B cell (primary cell): ENCODE results near the gene TANGO6. TPM values are rescaled to one million over a fixed set of nuclear protein-coding genes. Genes with fewer than 3 reads are reported as not detected.

Experiments used
- ATAC-seq: fragments of 200-7000 bp; cut with Tn5 transposase; one replicate; pipeline ENCODE4 v1.10.0; 2021; ENCODE audit warnings: low read depth, mild to moderate bottlenecking, moderate number of reproducible peaks, moderate library complexity
- CTCF ChIA-PET: fragments of 350-600 bp; sonication (Branson Sonifier 250); formaldehyde crosslinking; loops from one replicate; lab custom pipeline; 2021; ENCODE audit warnings: antibody characterized with exemption, inconsistent platforms; lab: Charles Lee
- POLR2A ChIA-PET: fragments of 350-600 bp; sonication (Branson Sonifier 250); formaldehyde crosslinking; loops from one replicate; lab custom pipeline; 2021; ENCODE audit warnings: antibody characterized with exemption; lab: Charles Lee
- DNase-seq: peaks from one replicate; pipeline ENCODE4 v3.0.0; 2013
- H2AFZ ChIP-seq: 2 replicates; pipeline ENCODE4 v1.6.1; 2012; ENCODE audit warnings: mild to moderate bottlenecking, low read depth, low read length; ENCODE audit not compliant: insufficient read depth, poor library complexity, severe bottlenecking
- H3K27ac ChIP-seq, 2 donors: 1 replicate in 1 of 2; 2 replicates in 1 of 2; pipeline ENCODE4 v1.5.1; 2012 to 2013; ENCODE audit warnings: low read length in 2 of 2, mild to moderate bottlenecking in 2 of 2, moderate library complexity in 1 of 2
- H3K27me3 ChIP-seq, 4 experiments: fragments of 200-600 bp in 1 of 4; sonication (generic) in 1 of 4; replicated peaks in 1 of 4; 1 replicate in 2 of 4; 2 replicates in 2 of 4; pipeline versions ENCODE4 v1.6.1 to v1.7.0; 2013 to 2016; ENCODE audit warnings: low read length in 3 of 4, mild to moderate bottlenecking in 2 of 4, mixed read lengths in 1 of 4, moderate library complexity in 1 of 4; ENCODE audit not compliant: insufficient read depth in 4 of 4, control insufficient read depth in 3 of 4; ENCODE audit errors: control extremely low read depth in 1 of 4
- H3K36me3 ChIP-seq, 2 experiments: replicated peaks in 1 of 2; 1 replicate in 1 of 2; 2 replicates in 1 of 2; pipeline versions ENCODE4 v1.6.1 to v1.7.1; 2013; ENCODE audit warnings: low read length in 1 of 2; ENCODE audit not compliant: insufficient read depth in 2 of 2, control insufficient read depth in 1 of 2; ENCODE audit errors: control extremely low read depth in 1 of 2, extremely low read depth in 1 of 2
- H3K4me1 ChIP-seq, 2 donors: fragments of 200-600 bp in 1 of 2; sonication (generic) in 1 of 2; 1 replicate in 1 of 2; 2 replicates in 1 of 2; pipeline versions ENCODE4 v1.5.1 to v1.6.1; 2013 to 2017; ENCODE audit warnings: low read length in 2 of 2; ENCODE audit not compliant: control insufficient read depth in 2 of 2, insufficient read depth in 2 of 2
- H3K4me2 ChIP-seq: replicated peaks from 2 replicates; pipeline ENCODE3; 2012; ENCODE audit warnings: mild to moderate bottlenecking, low read depth, low read length; ENCODE audit not compliant: poor library complexity, severe bottlenecking
- H3K4me3 ChIP-seq, 5 experiments: fragments of 200-600 bp in 1 of 5; sonication (generic) in 1 of 5; 1 replicate in 3 of 5; 2 replicates in 2 of 5; pipeline versions ENCODE4 v1.5.1 to v1.7.0; 2011 to 2016; ENCODE audit warnings: low read length in 4 of 5, mild to moderate bottlenecking in 4 of 5, low read depth in 2 of 5, control low read depth in 1 of 5, moderate library complexity in 1 of 5; ENCODE audit not compliant: insufficient read depth in 1 of 5; ENCODE audit errors: control extremely low read depth in 1 of 5, extremely low read depth in 1 of 5
- H3K79me2 ChIP-seq: fragments of 200-600 bp; sonication (generic); one replicate; pipeline ENCODE4 v1.6.0; 2016; ENCODE audit warnings: low read length; ENCODE audit not compliant: control insufficient read depth, insufficient read depth
- H3K9ac ChIP-seq: fragments of 200-600 bp; sonication (generic); 2 replicates; pipeline ENCODE4 v1.6.1; 2017; ENCODE audit warnings: mild to moderate bottlenecking, low read length, moderate library complexity
- H3K9me3 ChIP-seq, 3 donors: one replicate each; pipeline versions ENCODE4 v1.6.1 to v1.7.1; 2013; ENCODE audit warnings: low read length in 2 of 3; ENCODE audit not compliant: control insufficient read depth in 2 of 3, insufficient read depth in 1 of 3; ENCODE audit errors: control extremely low read depth in 1 of 3
- H4K20me1 ChIP-seq: 2 replicates; pipeline ENCODE4 v1.6.0; 2012; ENCODE audit warnings: mild to moderate bottlenecking, low read length; ENCODE audit not compliant: insufficient read depth, control insufficient read depth, poor library complexity, severe bottlenecking
- H3K27ac Mint-ChIP-seq: one replicate; pipeline ENCODE4 v1.8.0; 2021; ENCODE audit warnings: mixed read lengths
- H3K27me3 Mint-ChIP-seq: one replicate; pipeline ENCODE4 v1.8.0; 2021; ENCODE audit warnings: mixed read lengths
- H3K4me1 Mint-ChIP-seq: one replicate; pipeline ENCODE4 v1.8.0; 2021; ENCODE audit warnings: mixed read lengths
- H3K4me3 Mint-ChIP-seq: one replicate; pipeline ENCODE4 v1.8.0; 2021; ENCODE audit warnings: mixed read lengths
- H3K9me3 Mint-ChIP-seq: one replicate; pipeline ENCODE4 v1.8.0; 2022; ENCODE audit warnings: mixed read lengths; ENCODE audit not compliant: insufficient read depth
- CTCF ChIP-seq: fragments of 200-600 bp; IDR thresholded peaks from one replicate; pipeline ENCODE4 v1.8.0; 2022; ENCODE audit warnings: antibody characterized with exemption, mild to moderate bottlenecking
- EZH2 ChIP-seq: IDR thresholded peaks from 2 replicates; pipeline ENCODE4 v1.6.1; 2012; ENCODE audit warnings: borderline replicate concordance, low read depth, mild to moderate bottlenecking, moderate library complexity, low read length; ENCODE audit not compliant: insufficient read depth, poor library complexity, severe bottlenecking
- WGBS: methylation state at CpG from one replicate; pipeline ENCODE4 v1.1.5; 2013; ENCODE audit warnings: missing lambda C conversion rate; ENCODE audit not compliant: insufficient coverage; 5-methylcytosine and 5-hydroxymethylcytosine counted together
- intact Hi-C: fragments of 100-400 bp; cut with micrococcal nuclease; formaldehyde crosslinking; loops from one replicate; pipeline ENCODE4 v1.10.0; 2022
- polyA plus RNA-seq: library from polyadenylated mRNA; depleted of rRNA; stranded (reverse); fragments of >200 nt; gene quantifications from 2 replicates; pipeline ENCODE4 v1.2.3, GENCODE V29; 2012
- total RNA-seq, 2 donors: library from RNA; stranded (reverse); fragments of 120-200 nt in 1 of 2; gene quantifications; 1 replicate in 1 of 2; 2 replicates in 1 of 2; pipeline versions ENCODE4 v1.2.3 to v1.2.4, GENCODE V29; 2013 to 2022

Gene TANGO6
- total and polyA plus RNA-seq, 2 donors (not counting 1 experiment from before 2014, with no cell fraction given), result 8.0 to 42.8 TPM

DNA sequence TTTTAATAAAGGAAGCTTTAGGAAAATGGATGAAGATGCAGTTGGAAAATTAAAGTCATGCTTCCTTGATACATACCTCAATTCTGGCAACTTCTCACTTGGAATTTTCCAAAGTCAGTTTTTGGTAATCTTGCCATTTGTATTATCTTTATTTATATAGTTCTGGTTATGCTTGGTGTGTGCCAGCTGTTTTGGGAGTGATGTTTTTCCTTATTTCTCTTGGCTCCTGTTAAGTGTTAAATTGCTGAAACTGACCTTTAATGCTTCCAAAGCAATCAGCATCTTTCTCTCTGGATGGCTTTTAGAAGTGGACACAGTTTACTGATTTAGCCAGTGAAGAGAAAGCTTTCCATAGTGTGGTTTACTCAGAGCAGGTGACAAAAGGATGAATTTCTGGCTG is 192.0 kb downstream of the TANGO6 start:
- Histone ChIP-seq H3K9me3 (no peaks in the 10 kb centered on the region), H3K27me3 (no peaks in the 10 kb centered on the region), H3K4me1 (no peaks in the 10 kb centered on the region), H3K36me3 (peaks cover 2 to 14% of the 10 kb centered on the region in 2 experiments), H3K4me2 (no peak overlapping the region), H3K4me3 (no peak overlapping the region), H2AFZ (no peak overlapping the region), H3K27ac (no peak overlapping the region), H3K9ac (no peak overlapping the region), H3K79me2 (no peaks in the 10 kb centered on the region), H4K20me1 (no peaks in the 10 kb centered on the region)
- H3K9me3 Mint-ChIP-seq, result no peaks in the 10 kb centered on the region
- no peaks in the 10 kb centered on the region for H3K27me3 Mint-ChIP-seq
- H3K4me3 Mint-ChIP-seq, result no peak overlapping the region
- ATAC-seq, result no peak
- H3K27ac Mint-ChIP-seq, result no peak overlapping the region
- no peak for DNase-seq
- H3K4me1 Mint-ChIP-seq, result no peaks in the 10 kb centered on the region
- POLR2A ChIA-PET, result no interaction called here
- intact Hi-C loops, result no loop called here
- TF ChIP-seq EZH2, result no peak
- CTCF ChIA-PET, result no interaction called here

GRCh38 chr16:69036399-69037091 is 193.2 kb downstream of the TANGO6 start:
- Histone ChIP-seq H3K27ac (no peak overlapping the region), H3K27me3 (no peaks in the 10 kb centered on the region), H3K9ac (no peak overlapping the region), H3K4me3 (no peak overlapping the region), H3K4me2 (no peak overlapping the region), H3K4me1 (no peaks in the 10 kb centered on the region), H3K79me2 (no peaks in the 10 kb centered on the region), H3K36me3 (peaks cover 4 to 24% of the 10 kb centered on the region in 2 experiments), H3K9me3 (peaks cover 0 to 6% (median 3%) of the 10 kb centered on the region in 3 donors), H2AFZ (no peak overlapping the region), H4K20me1 (no peaks in the 10 kb centered on the region)
- DNase-seq (no peak), ATAC-seq (no peak)
- POLR2A ChIA-PET, result no interaction called here
- 94% methylated on average over 9 of the region's 12 CpGs for WGBS
- intact Hi-C loops, result no loop called here
- CTCF ChIA-PET, result interaction anchor here (0.5 kb wide), 1 partner anchor 9 kb away, joined by 5 read pairs; no protein-coding TSS in a partner anchor
- no peak overlapping the region for H3K27ac Mint-ChIP-seq
- no peak overlapping the region for H3K4me3 Mint-ChIP-seq
- H3K4me1 Mint-ChIP-seq, result no peaks in the 10 kb centered on the region
- no peaks in the 10 kb centered on the region for H3K27me3 Mint-ChIP-seq
- TF ChIP-seq EZH2 (no peak), CTCF (no peak)
- no peaks in the 10 kb centered on the region for H3K9me3 Mint-ChIP-seq
